Measurements from ENCODE around the gene HSPA5.

GRCh38 chr9:125214186-125214585, 27.0 kb downstream of the HSPA5 start:
- TF ChIP-seq CTCF (conservative IDR thresholded peaks at IDR 0.05; ENCODE audit: low read depth in 2 of 2) (no peak), POLR2AphosphoS5 (IDR thresholded peaks at IDR 0.05; ENCODE audit: low read depth) (no peak), EZH2phosphoT487 (IDR thresholded peaks at IDR 0.05; ENCODE audit: unreplicated experiment) (no peak), STAT1 (IDR thresholded peaks at IDR 0.05; ENCODE audit: unreplicated experiment) (no peak), CREB1 (CRISPR knock-in tag; IDR thresholded peaks at IDR 0.05; ENCODE audit: low read depth) (no peak), EZH2 (IDR thresholded peaks at IDR 0.05; ENCODE audit: low read depth, unreplicated experiment) (no peak)
- TF ChIP-seq, protein P1, sequence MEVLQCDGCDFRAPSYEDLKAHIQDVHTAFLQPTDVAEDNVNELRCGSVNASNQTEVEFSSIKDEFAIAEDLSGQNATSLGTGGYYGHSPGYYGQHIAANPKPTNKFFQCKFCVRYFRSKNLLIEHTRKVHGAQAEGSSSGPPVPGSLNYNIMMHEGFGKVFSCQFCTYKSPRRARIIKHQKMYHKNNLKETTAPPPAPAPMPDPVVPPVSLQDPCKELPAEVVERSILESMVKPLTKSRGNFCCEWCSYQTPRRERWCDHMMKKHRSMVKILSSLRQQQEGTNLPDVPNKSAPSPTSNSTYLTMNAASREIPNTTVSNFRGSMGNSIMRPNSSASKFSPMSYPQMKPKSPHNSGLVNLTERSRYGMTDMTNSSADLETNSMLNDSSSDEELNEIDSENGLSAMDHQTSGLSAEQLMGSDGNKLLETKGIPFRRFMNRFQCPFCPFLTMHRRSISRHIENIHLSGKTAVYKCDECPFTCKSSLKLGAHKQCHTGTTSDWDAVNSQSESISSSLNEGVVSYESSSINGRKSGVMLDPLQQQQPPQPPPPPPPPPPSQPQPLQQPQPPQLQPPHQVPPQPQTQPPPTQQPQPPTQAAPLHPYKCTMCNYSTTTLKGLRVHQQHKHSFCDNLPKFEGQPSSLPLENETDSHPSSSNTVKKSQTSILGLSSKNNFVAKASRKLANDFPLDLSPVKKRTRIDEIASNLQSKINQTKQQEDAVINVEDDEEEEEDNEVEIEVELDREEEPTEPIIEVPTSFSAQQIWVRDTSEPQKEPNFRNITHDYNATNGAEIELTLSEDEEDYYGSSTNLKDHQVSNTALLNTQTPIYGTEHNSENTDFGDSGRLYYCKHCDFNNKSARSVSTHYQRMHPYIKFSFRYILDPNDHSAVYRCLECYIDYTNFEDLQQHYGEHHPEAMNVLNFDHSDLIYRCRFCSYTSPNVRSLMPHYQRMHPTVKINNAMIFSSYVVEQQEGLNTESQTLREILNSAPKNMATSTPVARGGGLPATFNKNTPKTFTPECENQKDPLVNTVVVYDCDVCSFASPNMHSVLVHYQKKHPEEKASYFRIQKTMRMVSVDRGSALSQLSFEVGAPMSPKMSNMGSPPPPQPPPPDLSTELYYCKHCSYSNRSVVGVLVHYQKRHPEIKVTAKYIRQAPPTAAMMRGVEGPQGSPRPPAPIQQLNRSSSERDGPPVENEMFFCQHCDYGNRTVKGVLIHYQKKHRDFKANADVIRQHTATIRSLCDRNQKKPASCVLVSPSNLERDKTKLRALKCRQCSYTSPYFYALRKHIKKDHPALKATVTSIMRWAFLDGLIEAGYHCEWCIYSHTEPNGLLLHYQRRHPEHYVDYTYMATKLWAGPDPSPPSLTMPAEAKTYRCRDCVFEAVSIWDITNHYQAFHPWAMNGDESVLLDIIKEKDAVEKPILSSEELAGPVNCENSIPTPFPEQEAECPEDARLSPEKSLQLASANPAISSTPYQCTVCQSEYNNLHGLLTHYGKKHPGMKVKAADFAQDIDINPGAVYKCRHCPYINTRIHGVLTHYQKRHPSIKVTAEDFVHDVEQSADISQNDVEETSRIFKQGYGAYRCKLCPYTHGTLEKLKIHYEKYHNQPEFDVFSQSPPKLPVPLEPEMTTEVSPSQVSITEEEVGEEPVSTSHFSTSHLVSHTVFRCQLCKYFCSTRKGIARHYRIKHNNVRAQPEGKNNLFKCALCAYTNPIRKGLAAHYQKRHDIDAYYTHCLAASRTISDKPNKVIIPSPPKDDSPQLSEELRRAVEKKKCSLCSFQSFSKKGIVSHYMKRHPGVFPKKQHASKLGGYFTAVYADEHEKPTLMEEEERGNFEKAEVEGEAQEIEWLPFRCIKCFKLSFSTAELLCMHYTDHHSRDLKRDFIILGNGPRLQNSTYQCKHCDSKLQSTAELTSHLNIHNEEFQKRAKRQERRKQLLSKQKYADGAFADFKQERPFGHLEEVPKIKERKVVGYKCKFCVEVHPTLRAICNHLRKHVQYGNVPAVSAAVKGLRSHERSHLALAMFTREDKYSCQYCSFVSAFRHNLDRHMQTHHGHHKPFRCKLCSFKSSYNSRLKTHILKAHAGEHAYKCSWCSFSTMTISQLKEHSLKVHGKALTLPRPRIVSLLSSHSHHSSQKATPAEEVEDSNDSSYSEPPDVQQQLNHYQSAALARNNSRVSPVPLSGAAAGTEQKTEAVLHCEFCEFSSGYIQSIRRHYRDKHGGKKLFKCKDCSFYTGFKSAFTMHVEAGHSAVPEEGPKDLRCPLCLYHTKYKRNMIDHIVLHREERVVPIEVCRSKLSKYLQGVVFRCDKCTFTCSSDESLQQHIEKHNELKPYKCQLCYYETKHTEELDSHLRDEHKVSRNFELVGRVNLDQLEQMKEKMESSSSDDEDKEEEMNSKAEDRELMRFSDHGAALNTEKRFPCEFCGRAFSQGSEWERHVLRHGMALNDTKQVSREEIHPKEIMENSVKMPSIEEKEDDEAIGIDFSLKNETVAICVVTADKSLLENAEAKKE (CRISPR knock-in tag; IDR thresholded peaks at IDR 0.05) = no peak
- TF ChIP-seq, protein P2, sequence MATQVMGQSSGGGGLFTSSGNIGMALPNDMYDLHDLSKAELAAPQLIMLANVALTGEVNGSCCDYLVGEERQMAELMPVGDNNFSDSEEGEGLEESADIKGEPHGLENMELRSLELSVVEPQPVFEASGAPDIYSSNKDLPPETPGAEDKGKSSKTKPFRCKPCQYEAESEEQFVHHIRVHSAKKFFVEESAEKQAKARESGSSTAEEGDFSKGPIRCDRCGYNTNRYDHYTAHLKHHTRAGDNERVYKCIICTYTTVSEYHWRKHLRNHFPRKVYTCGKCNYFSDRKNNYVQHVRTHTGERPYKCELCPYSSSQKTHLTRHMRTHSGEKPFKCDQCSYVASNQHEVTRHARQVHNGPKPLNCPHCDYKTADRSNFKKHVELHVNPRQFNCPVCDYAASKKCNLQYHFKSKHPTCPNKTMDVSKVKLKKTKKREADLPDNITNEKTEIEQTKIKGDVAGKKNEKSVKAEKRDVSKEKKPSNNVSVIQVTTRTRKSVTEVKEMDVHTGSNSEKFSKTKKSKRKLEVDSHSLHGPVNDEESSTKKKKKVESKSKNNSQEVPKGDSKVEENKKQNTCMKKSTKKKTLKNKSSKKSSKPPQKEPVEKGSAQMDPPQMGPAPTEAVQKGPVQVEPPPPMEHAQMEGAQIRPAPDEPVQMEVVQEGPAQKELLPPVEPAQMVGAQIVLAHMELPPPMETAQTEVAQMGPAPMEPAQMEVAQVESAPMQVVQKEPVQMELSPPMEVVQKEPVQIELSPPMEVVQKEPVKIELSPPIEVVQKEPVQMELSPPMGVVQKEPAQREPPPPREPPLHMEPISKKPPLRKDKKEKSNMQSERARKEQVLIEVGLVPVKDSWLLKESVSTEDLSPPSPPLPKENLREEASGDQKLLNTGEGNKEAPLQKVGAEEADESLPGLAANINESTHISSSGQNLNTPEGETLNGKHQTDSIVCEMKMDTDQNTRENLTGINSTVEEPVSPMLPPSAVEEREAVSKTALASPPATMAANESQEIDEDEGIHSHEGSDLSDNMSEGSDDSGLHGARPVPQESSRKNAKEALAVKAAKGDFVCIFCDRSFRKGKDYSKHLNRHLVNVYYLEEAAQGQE (IDR thresholded peaks at IDR 0.05; ENCODE audit: unreplicated experiment) = no peak

Measured in GM23338 (cell line).